HG03097 (cell line): ENCODE measurements around the gene ZNF740.

Experiments
- ATAC-seq: cut with Tn5 transposase; IDR thresholded peaks from one replicate; pipeline ENCODE4 v1.9.1; 2021; ENCODE audit not compliant: unreplicated experiment, low FRiP score

ZNF740 gene

DNA sequence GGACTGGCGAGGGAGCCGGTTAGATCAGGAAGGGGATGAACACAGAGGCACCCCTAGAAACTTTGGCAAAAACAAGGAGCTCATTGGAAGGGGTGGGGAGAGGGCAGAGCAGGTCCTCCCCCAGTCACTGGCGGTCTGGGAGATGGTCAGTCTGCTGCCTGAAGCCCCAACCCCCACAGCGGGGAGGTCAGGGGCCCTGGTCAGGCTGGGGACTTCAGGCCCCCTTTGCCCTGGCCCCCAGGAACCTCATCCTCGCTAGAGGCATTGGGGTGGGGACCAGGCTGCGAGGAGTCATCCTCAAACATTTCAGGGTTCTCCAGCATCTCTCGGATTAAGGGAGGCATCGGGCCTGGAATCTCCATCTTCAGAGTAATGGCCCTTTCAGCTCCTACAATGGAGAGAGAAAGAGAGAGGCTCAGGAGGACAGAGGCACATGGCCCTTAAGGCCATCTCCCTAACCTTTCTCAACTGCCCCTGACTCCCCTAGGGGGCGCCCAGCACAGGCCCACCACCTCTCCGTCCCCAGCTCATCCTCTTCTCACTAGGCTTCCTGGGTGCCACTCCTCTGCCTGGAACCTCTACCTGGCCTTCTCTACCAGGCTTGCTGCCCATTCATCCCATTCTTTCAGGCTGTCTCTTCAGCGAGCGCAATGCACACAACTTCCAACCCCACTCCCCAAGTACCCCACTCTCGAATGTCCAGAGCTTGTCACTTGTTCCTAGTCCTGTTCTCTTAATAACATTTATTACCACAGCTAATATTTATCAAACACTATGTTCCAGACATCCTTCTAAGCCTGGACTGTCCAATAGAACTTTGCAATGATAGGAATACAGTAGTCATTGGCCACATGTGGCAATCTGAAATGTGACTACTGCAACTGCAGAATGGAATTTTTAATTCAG is 31.2 kb downstream of the ZNF740 start:
- ATAC-seq = no peak

DNA sequence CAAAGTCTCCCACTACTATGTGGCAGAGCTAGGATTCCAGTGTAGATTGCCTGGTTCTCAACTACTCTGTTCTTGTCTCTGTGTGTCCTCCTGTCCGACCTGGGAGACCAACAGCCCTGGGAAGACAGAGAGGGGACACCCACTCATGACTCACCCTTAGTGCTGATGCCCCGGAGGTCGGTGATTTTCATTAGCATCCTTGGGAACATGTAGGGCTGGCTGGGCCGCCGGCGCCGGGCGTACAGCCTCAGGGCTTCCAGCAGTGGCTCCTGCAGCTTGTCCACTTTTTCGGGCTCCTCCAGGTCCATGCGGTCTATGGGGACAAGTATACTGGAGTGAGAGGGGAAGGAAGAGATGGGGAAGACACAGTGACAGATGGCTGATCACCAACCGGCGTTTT is 32.4 kb downstream of the ZNF740 start:
- no peak for ATAC-seq

DNA sequence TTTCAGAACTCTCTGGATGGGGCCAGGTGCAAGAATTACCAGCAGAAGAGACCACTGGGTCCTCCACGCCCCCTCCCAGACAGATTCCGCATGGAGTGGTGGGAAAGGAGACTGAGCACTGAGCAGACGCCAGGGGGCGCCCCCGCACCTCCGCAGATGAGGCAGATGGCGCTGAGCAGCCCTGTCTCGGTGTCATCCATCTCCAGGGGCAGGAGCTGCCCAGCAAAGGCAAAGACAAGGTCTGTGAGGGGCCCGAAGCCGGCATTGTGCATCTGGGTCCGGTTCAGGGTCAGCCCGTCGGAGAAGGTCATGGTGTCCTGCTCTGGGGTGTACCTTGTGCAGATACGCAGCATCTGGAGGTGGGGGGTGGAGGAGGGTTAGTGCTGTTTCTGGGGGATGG is 32.8 kb downstream of the ZNF740 start:
- ATAC-seq = peak; percentile 43

DNA sequence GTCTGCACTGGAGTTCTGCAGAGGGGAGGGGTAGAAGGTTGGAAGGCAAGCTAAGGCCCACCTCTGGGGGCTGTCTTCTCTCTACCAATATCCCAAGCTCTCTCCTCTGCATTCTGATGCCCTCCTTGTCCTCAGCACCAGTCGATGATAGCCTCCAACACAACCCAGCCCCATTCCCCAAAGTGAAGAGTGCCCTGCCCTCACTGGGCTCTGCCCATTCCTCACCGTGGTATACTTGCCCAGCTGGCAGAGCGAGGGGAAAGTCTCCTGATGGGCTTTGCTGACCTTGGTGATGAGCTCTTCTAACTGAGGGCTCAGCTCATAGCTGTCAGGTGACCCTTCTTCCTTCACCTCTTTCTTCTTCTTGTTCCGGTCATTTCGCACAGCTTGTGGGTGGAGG is 33.7 kb downstream of the ZNF740 start:
- no peak for ATAC-seq

DNA sequence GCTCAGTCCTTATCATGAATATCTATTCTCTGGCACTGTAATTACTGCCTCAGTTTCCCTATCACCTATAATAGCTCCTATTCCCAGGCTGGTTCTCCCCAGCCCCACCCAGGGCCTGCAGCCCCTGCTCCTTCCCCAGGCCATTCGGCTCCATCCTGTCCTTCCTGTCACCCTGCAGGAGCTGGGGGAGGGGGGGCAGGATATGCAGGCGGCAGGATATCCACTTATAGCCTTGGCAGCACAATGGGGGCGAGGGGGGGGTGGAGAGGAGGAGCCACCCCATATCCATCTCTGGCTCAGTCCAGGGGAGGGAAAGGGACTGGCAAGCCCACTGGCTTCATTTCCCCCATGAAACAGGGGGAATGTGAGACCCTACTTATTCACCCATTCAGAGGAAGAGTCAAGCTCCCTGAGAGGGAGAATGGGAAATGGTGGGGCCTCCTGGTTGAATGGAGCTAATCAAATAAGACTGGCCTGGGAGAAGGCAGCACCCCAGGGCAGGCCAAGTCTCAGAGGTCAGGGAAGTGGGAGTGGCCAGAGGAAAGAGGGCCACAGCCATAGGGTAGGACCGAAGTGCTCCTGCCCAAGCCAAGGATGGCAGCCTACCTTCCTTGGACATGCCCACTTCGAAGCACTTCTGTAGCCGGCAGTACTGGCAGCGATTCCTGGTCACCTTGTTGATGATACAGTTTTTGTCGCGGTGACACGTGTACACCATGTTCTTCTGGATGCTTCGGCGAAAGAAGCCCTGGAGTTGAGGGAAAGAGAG is 34.3 kb downstream of the ZNF740 start:
- no peak for ATAC-seq

DNA sequence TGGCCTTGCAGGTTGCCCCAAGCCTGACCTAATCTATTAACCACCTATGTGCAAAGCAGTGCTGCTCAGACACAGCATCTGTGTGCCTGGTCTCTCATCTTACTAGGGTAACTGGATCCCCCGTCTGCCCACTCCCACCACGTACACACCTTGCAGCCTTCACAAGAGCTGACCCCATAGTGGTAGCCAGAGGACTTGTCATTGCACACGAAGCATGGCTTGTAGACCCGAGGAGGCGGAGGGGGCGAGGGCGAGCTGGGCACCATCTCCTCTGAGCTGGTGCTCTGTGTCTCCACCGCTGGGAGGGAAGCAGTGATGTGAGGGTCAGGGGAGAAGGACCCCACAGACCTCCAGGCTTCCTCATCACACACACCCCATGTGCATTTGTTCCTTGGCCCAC is 35.0 kb downstream of the ZNF740 start:
- no peak for ATAC-seq

DNA sequence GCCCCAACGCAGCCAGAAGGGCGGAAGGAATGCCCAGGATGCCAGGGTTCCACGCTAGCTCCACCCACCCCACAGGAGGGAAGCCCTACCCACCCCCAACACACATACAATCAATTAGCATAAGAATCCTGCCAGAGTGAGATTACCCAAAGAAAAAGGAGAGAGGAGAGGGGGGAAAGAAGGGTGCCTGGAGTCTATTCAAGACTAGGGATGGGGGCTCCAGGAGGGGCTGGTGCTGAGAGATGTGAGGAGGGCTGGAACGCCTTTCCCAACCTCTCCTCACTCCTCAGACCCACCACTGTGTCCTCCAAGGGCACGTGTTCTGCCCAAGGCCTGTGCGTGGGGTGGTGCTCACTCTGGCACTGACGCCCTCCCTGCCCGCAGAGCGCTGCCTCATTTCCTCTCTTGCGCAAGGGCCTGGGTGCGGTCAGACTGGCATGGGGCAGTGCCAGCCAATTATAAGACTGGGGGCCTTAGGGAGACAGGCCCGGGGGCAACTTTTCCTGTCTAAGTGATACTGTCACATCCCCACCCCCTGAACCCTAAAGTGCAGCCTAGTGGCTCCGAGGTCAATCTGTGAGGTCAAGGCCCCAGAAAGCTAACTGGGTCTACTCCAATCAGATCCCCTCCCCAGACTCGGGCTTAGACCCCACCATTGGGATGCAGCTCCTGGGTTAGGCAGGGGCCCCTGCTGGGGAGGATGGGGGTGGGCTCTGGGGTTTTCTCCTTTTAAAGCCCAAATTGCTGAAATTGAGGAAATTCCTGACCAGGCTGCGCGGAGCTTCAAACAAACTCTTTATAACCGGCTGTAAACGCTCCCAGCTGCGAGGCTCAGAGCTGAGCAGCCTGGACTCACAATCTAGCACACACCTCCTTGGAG is 36.8 kb downstream of the ZNF740 start:
- ATAC-seq = no peak

DNA sequence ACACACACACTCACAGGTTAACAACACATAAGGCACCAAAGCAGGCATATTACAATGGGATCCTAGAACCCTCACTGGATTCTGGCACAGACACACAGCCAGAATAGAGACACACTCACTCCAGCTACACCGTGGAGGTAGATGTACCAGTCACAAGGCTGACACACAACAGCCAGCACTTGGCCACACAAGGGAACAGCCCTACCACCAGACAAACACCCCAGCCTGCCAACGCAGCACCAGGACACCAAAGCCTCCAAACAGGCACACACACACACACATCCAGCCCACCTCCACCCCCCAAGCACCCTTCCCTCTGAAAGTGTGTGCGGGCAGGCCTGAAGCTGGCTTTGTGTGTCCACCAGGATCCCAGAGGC is 37.4 kb downstream of the ZNF740 start:
- no peak for ATAC-seq

DNA sequence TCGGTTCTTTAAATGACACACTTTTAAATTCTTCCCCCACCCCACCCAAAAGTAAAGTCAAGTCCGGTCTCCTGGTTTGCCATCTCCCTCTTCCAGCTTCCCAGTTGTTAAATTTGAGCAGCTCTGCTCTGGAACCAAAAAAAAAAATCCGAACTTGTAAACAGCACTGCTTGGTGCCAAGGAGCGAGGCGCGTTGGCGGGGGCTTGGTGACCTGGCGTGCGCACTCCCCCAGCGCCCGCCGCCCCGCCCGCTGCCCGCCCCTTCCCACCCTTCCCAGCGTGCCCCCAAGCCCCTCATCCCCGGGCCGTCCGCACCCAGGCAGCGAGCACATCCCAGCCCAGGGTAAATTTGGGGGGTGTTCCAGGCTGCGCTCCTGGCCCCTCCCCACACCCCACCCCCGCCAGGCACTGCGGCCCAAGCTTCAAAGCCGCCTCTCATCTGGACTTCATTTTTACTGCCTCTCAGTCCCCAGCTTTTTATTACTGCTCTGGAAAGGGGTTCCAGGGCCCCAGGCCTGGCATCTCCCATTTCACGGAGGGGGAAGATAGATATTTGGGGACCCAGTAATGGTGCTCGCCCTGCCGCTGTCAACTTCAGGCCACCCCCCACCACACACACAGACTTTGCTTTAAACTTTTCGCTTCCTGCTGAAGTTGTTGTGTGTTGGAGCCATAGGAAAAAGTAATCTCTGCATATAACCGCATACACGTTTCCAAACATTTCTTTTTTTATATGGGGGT is 38.2 kb downstream of the ZNF740 start:
- no peak for ATAC-seq

DNA sequence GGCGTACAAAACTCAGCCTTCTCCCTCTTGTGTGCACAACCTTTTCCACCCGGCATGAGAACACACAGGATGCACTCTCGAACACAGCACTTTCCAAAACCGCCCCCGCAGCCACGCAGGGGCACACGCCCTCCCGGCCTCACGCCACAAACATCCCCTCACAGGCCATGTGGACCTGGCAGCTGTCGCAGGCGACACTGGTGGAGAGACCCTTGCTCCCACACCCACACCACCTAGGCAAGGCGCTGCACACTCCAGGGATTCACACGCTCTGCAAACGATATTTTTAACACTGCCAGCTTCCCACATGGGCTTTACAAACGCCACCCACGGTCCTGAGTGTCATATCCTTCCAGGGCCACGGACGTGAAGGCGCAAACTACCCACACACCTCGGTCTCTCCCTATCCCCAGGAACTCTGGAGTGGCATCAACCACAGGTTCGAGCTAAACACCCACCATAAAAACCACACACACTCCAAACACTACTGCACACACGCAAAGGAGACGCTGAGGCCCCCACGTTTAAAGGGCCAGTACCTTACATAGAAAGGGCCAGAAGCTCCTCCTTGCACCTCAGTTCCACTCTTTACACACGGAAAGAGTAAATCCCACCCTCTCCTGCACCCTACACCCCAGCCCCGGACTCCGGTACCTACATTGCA is 38.9 kb downstream of the ZNF740 start:
- no peak for ATAC-seq

DNA sequence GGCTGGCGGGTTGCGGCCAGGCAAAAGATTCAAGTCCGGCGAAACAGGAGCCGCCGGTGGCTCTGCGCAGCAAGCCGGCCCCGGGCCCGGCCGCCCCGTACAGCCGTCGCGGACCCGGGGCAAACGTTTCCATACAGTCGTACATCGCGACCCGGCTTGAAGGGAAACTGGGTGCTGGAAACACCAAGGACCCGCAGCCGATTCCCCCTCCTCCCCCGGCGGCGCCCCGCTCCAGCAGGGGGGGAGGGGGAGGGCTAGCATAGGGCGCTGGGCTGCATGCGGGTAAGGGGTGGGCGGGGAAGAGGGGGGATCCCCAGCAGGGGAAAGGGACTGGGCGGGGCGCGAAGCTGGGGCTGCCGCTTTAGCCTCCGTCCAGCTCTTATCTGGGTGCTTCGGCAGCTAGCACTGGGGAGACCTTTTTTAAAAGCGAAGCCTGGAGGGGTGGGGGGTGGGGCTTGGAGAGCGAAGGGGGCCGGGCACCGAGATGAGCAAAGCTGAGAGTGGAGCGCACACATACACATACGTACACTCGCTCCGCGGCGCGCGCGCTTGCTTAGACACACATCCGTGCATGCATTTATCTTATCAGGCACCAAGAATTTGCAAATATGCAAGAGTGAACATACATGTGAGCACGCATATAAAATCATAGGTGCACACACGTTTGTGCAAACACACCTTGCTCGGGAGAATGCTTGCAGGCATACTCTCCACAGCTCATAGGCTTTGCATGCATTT is 39.6 kb downstream of the ZNF740 start:
- no peak for ATAC-seq

DNA sequence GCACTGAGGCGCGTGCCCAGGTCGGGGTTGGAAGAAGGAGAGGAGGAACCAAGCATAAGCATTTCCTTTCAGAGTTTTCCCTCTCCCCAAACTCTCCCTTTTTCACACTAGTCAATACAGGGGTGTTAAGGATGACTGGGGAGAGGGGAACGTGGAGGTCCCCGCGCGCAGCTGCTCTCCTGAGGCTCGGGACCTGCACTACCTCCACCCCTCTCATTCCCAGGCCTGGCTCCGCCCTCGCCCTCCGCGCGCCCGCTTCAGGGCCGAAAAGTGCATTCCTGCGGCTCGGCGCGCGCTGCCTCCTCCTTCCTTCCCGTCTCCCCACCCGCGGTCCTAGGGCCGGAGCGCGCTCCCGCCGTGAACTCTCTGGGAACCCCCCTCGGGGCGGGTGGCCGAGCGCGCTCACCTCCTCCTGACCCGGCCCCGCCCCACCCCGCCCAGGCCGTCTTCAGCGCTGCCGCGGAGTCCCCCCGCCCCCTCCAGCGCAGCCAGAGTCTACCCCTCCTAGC is 40.2 kb downstream of the ZNF740 start:
- ATAC-seq = peak; percentile 53

DNA sequence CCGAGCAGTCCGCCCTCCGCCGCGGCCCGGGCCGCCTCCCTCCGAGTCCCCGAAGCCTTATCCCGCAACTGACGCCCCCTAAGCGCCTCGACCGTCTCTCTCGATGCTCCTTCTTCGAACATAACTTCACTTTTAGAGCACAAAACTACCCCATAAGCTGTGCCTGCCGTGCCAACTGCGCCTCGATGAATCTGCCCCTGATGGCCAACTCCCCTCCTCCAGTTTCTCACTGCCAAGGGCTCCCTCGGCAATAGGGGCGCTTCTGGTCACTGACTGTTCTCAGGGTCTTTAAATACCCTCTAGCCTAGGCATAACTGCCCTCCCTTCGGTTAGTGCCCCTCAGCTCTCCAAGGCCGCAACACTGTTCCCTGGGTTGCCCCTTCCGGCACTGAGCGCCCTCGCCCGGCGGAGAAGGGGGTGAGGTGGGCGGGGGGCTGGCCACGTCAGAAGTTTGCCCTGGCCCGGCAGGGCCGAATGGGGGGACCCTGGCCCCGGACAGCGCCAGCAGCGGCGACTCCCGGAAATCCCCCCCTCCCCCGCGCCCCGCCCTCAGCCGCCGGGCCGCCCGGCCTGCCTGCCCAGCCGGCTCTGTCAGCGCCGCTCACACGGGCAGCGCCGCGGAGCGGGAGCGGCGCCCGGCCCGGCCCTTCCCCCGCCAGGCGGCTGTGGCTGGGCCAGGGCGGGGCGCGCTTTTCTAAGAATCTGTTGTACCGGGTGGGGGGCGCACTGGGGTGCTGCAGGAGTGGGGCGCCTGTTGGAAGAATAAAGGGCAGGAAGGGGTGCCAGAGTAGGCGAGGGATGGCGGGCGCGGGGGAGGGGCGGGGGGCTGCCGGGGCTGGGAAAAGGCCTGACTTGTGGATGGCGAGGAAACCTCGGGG is 40.9 kb downstream of the ZNF740 start:
- ATAC-seq = peak; percentile 26

DNA sequence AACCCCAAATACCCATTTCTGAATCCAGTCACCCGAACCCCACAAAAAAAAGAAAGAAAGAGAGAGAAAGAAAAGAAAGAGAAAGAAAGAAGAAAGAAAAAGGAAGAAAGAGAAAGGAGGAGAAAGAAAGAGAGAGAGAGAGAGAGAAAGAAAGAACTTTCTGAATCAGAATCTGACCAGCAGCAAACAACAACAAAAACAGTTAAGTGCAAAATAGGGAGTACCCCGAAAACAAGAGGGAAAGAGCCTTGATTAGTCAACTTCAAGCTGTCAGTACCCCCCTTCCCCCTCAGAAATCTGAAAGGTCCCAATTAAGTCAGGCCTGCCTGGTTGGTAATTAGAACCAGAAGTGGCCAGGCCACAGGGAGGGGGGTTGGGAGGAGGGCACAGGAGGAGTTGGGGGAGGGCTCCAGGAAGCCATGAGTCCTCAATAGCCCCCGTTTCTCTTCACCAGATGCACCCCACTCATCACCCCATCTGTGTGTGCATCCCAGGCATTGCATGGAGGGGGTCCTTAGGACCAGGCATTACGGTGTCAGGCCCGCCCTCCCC is 41.7 kb downstream of the ZNF740 start:
- ATAC-seq = no peak

DNA sequence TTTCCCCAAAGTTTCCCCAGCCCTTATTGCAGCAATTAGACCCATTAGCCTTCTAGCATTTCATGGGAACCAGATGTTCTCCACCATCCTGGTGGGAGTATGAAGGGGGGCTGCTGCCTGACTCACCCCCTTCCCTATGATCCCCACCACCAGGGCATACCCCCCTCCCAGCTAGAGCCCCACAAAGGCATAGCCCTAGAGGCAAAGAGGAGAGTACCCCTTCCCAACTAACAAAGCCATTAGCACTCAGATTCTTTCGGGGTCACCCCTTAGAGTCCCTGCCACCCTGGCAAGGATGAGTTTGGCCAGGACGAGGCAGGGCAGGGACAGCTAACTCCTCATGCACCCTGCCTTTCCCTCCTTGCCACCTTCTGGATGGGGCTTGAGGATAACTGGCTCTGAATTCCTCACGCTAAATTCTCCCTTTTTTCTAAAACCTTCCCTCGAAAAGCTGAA is 42.3 kb downstream of the ZNF740 start:
- no peak for ATAC-seq

DNA sequence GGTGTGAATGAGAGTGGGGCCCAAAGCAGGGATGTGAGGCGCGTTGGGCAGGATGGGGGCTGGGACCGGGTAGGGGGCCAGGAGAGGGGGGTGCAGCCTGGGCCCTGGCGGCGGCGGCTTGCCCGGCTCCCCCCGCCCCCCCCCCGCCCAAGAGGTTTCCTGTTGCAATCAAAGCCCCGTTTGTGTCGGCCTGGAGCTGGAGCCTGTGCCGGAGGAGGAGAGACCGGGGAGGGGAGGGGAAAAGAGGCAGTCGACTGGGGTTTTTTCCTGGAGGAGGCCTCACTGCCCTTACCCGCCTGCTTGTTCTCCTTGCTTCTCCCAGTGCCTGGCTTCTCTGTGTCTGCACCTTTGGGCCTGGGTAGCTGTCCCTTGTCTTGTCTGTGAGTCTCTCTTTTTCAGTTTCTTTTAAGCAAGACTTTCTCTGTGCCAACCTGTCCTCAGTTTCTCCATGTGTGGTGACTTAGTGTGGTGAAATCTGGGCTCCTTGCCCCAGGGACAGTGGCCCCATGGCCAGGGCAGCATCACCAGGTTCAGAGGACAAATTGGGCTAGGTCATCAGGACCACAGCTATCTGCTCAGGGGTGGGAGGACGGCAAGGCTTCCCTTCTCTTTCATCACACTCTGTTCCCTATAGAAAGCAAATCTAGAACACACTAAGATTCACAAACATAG is 43.0 kb downstream of the ZNF740 start:
- ATAC-seq = no peak
